Activated CD4-positive, alpha-beta T cell treated with anti-CD3 and anti-CD28 coated beads, Interleukin-2, amount 50 U/mL, for 24 hours (primary cell): Measurements from ENCODE around the gene STRA8.
"Not testable (repeated sequence)": the region's sequence is repeated elsewhere in the genome, so short reads cannot be mapped to it uniquely, and the experiment has no call there.

Experiments used
- DNase-seq, 2 donors: peaks; one replicate each; pipeline ENCODE4 v3.0.0-alpha.2; 2020; ENCODE audit warnings: low read depth in 1 of 2, low spot score in 1 of 2

Gene STRA8

DNA sequence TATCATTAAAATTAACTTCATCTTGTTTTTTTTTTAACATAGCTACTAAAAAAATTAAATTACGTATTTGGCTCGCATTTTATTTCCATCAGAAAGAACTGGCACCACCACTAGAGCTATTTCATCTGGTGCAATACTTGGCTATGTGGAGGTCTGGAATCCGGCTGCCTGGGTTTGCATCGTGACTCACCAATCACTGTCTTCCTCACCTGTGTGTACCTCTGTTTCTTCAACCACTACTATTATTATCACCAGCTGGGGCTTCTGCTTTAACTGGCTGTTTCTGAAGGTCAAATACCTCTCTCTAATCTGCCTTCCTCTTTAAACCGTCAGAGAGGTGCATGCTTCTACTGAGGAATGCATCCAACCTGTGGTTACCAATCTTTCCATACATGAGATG lies 28.8 kb upstream of the STRA8 start:
- no peak for DNase-seq

DNA sequence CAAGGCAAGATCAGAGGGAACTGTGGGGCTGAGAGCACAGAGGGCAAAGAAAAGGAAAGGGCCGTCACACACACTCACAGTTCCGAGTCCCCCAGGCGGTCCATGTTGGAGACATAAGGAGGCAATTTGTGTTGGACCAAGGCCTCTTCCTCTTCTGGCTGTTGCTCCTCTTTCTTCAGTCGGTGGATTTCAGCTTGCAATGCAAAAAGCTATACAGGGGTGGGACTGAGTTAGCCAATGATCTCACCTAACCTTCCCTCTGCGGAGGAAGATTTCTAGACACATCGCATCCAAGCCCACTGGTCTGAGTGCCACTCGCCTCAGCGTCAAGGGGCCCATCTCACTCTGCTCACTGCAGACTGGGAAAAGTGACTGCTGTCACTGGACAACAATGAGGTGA lies 27.8 kb upstream of the STRA8 start:
- DNase-seq: no peak

DNA sequence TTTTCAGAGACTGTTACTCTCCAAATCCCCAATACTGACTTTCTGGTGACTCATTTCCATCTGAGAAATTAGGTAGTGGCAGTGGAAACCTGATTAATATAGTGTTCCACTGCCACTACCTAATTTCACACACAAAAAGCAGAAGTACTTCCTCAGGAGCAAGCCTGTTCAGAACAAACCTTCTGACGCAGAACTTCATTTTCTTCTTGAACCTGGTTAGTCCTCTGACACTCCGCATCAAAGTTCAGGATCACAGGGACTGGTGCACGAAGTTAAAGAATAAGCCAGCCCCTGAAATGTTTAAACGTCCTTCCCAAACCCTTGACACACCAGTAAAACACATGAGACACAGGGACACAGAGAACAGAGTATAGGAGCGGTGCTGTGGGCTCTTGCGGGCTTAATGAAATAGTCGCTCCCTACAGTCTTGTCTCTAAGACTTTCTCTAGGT lies 26.7 kb upstream of the STRA8 start:
- no peak for DNase-seq

DNA sequence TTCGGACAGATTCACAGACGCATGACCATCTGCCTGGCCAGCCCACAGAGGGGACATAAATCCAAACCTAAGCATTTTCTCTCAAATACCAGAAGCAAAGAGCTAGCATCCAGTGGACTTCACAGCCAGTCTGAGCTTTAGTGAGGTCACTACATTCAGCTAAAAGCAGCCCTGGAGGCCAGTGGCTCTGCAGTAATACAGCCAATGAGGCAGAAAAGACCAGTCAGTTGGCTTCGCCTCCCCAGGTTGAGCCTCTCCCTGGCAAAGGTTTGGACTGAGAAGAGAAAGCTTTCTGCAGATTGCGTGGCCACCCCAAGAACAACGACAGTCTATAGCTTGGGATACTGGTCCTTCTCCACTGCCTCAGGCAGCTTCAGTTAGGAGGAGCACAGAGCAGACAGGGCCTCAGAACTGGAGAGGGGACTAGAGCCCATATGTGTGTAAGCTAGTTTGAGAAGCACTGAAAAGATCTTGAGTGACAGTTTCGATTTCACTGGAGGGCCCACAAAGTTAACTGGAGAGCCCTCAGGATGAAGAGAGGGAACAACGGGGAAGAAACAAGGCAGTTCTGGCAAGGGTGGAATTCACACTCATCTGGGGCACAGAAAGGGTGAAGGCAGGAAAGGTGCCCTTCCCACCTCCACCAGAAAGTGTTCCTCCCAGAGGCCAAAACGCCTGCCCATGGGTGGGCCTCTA lies 26.1 kb upstream of the STRA8 start:
- DNase-seq: no peak

DNA sequence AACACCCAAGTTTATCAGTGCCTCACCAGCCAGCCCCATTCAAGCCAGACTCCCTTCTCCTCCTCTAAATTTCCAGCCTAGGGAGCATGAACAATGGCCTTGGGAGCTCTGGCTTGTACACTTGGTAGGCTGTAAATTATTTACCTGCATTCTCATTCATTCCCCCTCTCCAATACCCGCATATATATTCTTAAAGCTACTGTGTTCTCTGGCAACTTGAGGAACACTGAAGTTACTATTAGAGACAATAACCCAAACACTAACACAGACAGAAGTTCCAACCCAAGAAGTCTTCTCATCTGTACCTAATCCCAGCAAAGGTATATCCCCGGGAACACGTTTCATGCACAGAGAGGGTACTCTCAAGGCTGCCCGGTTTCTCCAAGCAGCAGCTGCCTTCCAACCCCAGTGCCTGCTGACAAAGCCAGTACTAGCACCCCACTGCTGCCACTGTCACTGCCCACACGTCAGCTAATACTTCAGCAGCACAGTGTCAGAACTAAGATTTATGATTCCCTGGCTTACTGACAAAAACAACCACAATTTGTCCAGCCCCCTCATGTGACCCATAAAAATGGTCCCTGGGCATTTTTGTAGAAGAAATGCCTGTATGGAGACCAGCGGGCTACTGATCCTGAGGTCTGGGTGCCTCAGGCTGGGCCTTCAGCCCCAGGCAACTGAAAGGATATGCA lies 25.4 kb upstream of the STRA8 start:
- DNase-seq: no peak

DNA sequence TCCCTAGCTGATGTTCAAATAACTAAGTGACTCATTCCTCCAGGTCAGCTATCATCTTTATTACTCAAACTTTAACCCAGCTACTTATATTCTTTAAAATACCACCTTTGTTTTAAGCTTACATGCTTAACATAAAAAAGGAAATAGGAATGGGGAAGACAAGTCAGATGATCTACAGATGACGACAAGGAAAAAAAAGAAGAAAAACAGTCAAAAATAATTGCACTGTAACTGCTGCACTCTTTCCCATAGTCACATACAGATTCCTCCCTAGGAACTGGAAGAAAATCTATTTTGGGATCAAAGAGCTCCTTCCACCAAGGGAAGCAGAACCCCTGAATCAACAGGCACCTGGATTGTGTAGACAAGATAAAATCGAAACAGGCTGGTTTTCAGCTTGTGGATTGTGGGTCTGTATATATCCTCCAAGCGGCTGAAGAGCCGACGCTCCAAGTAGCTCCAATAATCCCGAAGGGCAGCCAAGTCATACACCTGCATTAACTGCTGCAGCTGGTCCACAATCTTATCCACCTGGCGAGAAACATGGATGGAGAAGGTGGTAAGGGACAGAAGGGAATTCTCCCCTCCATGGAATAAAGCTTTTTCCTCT lies 24.3 kb upstream of the STRA8 start:
- DNase-seq: no peak

DNA sequence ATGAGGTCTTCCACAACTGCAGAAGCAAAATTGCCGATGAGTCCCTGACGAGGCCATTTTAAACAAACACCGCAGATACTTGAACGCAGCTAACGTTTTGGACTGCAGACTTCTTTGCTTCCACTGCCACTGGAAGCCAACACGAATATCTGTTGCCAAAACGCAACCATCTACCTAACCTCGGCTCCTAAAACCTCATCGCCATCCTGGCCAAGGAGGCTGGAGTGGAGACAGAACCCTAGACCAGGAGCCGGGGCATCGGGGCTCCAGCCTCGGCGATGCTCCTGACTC lies 22.8 kb upstream of the STRA8 start:
- no peak for DNase-seq

DNA sequence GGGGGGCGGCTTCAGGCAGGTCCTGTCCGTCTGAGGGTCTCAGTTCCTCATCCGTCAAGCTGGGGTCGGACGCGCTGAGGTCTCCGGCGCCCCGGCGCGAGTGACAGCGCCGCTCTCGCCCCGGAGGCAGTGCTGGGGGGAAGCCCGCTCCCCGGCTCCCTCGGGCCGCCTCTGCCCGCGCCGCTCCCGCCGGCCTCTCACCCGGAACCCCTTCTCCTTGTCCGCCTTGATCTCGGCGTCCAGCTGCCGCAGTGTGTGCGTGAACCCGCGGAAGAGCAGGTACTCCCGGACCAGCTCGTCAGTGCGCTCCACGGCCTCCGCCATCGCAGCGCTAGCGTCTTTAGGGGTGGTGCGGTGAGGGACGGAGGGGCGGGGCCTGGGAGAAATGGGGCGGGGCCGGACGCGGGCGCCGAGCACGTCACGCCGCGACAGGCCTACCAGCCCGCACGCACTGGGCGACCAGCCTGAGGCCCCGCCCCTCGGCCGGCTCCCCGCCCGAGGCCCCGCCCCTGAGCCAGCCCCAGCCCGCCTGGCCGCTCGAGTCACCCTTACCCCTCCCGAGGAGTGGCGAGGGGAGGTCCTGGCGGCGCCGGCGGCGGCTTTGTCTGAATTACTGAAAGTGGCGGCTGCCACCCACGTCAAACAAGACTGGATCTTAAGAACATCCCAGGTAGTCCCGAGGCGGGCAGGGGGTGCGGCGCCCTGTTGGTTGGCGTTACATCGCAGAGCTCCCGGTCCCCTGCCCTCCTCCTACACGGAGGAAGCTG lies 22.3 kb upstream of the STRA8 start, which contains the start of gene WDR91:
Gene WDR91, minus strand, starts transcription at position 348 of the 767 bp plus-strand sequence. Its CDS starts 24 bp downstream, at position 324.
- peak; percentile 93 to 95 for DNase-seq

DNA sequence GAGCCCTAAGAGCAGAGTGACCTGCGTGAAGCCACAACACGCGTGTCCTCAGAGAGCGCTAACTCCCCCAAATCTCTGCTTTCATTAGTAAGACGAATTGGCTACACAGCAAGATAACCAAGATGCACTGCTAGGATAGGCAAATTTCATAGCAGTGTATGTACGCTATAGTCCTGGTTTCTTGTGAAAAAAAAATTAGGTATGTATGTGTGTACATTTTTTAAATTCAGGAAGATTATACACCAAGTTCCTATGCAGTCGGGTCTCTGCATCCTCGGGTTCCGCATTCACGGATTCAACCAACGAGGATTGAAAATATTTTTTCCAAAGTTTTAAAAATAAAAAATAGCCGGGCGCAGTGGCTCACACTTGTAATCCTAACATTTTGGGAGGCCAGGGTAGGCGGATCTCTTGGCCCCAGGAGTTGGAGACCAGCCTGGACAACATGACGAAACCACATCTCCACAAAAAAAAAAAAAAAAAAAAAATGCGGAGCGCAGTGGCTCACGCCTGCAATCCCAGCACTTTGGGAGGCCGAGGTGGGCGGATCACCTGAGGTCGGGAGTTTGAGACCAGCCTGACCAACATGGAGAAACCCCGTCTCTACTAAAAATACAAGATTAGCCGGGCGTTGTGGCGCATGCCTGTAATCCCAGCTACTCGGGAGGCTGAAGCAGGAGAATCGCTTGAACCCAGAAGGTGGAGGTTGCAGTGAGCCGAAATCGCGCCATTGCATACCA lies 21.5 kb upstream of the STRA8 start:
- DNase-seq: not testable (repeated sequence)

DNA sequence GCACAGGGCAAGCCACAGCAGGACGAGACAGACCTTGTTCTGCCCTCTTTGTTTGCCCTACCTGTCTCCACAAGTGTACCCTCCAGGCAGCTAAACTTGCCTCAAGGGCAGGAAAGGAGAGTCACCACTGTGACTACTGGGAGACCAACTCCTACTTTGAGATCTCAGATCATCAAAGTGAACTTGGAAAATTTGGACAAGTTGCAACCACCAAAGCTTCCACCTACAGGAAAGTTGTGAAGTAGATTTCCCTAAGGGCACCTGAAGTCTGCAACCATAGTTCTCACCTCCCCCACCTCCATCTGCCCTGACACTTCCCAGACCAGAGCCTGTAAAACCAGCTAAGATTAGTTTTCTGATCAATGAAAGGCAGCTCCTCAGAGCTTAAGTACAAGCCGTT lies 19.8 kb upstream of the STRA8 start:
- DNase-seq: no peak

DNA sequence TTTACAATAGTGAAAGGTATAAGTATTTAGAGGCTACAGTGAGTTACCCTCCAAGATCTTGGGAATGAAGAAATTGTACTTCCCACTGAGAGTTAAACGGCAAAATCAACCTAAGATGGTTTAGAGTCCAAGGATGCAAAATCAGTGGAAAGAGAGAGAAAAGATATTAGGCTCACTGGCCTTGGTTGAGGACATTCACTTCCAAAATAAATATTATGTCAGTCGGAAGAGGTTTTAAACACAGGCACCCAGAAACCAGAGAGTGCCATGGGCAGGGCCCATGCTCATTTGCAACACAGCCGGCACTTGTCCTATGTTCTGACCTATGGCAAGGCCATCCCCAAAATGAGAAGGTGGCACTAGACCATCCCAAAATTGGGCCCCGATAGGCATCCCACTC lies 18.5 kb upstream of the STRA8 start:
- DNase-seq: no peak

DNA sequence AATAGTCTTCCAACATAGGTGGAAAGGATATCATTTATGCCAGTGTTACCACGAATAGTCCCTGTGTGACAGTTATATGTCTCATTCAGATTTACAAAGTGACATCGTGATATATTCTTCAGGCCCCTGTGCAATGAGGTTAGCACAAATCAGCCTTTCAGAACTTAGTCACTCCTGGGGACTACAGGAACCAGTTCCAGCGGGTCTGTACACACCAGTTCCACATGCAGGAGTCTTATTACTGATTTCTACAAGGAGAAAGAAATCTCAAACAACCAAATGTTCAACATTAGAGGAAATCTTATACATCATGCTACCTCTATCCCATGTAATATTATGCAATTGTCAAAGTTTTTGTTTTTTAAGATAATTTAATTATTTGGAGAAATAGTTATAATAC lies 17.9 kb upstream of the STRA8 start:
- no peak for DNase-seq

DNA sequence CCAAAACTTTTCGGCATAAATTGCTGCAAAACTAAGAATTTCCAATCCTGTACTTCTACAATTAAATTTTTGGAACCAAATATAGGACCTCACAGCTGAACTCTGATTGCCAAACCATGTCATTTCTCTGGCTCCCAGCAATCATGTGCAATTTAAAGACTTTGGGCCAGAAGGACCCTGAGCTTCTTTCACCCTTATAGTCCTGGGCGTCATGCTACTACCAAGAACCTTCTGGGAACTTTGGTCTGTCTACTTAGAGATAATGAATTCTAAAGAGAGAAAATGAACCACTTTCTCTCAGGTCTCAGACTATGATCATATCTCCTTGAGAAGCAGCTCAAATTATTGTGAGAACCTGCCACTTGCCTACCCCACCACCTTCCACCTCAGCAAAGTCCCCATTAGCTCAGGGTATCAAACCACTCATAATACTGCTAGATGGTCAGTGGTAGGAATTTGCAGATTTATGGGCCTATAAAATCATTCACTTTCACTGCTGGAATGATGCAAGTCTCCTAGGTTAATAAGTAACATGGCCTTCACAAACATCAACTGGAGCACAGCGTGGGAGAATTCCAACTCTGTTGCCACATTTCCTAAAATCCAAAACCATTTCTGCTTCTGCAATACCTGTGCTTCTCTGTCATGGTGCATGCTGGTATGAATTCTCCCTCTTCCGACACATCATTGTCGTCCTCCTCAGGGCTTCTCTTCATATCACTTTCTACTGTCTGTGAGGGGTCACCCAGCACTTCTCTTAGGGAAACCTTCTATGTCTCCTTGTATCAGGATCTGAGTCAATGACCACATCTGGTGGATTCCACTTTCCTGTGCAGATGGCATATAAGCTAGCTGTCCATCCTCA lies 15.8 kb upstream of the STRA8 start:
- no peak for DNase-seq

DNA sequence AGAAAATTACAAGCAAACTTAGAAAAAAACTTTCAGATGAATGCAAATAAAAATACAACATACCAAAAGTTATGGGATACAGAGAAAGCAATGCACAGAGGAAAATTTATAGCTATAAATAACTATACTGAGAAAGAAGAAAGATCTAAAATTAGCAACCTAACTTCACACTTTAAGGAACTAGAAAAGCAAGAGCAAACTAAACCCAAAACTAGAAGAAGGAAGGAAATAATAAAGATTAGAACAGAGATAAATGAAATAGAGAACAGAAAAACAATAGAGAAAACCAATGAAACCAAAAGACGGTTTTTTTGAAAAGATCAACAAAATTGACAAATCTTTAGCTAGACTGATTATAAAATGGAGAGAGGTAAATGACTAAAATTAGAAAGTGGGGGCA lies 9.6 kb upstream of the STRA8 start:
- DNase-seq: no peak

DNA sequence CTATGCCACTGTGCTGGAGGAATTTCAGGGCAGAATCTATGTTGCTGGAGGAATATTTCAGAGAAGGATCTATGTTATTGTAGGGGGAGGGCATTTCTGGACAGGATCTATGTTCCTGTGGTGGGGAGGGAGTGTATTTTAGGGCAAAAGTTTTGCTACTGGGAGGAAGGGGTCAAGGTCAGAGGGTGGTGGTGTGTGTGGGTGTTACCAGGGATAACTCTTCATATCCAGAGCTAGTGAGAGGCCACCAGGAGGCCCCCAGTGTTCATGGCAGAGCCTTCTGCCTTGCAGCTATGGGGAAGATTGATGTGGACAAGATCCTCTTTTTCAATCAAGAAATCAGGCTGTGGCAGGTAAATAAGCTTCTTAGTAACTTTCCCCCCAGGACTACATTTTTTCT lies 2.0 kb upstream of the STRA8 start:
- DNase-seq: no peak

DNA sequence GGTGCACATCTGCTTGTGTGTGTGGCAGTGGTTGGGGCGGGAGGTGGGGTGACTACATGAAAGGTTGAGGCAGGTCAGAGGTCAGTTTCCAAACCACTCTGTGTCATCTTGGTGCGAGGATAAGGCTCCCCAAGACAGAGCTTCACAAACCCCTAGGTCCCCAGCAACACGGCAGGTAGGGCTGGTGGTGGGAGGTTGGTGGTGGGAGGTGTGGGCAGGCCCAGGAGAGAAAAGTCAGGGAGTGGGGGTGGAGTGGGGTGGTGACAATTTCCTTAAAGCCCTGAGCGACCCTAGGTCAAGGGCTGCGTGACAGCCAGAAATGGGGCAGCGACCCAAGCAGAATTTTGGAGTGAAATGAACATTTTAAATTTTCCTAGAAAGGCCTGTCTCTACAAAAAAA lies 1.6 kb upstream of the STRA8 start:
- DNase-seq: no peak

DNA sequence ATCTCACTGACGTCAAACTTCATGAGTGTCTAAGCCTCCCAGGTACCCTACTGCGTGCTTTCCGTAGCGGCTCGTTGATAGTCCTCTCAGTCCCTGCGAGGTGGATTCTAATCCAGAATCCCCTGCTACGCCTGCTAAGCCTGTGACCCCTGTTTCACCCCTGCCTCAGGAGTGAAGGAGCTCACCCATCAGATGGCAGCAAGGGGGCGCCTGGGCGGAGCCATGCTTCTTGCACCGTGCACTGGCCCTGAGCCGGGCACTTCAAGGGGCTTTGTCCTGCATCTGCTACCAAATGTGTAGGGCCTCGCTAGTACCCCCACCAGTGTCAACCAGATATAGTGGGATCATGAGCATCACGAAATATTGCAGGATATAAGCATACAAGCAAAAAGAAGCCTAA lies 918 bp upstream of the STRA8 start:
- no peak for DNase-seq

DNA sequence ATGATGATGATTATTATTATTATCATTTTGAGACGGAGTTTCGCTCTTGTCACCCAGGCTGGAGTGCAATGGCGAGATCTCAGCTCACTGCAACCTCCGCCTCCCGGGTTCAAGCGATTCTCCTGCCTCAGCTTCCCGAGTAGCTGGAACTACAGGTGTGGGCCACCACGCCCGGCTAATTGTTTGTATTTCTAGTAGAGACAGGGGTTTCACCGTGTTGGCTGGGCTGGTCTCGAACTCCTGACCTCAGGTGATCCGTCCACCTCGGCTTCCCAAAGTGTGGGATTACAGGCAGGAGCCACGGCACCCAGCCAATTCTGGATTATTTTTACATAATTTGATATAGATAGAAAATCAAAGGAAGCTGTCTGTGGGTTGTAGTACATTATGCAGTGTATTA lies 457 bp downstream of the STRA8 start:
- DNase-seq: not testable (repeated sequence)

DNA sequence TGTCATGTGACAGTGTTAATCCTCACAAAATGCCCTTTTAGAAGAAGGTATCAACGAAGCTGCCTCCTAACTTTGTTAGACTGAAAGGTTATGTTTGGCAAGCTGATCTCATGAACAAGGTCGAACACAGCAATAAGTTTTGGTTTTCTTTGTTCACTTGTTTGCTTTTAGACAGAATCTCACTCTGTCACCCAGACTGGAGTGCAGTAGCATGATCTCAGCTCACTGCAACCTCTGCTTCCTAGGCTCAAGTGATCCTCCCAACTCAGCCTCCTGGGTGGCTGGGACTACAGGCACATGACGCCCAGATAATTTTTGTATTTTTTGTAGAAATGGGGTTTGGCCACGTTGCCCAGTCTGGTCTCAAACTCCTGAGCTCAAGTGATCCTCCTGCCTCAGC lies 1.1 kb downstream of the STRA8 start:
- DNase-seq: no peak

DNA sequence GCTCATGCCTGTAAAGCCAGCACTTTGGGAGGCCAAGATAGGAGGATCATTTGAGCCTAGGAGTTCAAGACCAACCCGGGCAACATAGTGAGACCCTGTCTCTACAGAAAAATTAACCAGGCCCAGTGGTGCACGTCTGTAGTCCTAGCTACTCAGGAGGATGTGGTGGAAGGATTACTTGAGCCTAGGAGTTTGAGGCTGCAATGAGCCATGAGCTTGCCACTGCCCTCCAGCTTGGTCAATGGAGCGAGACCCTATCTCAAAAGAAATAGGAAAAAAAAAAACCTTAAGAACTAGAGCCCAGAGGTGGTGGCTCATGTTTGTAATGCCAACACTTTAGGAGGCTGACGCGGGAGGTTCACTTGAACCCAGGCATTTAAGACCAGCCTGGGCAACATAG lies 2.2 kb downstream of the STRA8 start:
- DNase-seq: no peak
